Hepatocyte (in vitro differentiated cells): ENCODE measurements around the gene VPREB1. TPM values are rescaled to one million over a fixed set of nuclear protein-coding genes. Genes with fewer than 3 reads are reported as not detected.

ENCODE experiments used
- DNase-seq: peaks from one replicate; pipeline ENCODE4 v3.0.0-alpha.2; 2016; ENCODE audit warnings: low spot score
- H2AFZ ChIP-seq: fragments of 200-600 bp; sonication (generic); 2 replicates; pipeline ENCODE4 v1.6.0; 2016; ENCODE audit warnings: antibody characterized with exemption, mild to moderate bottlenecking
- H3K27ac ChIP-seq: fragments of 200-600 bp; sonication (generic); 2 replicates; pipeline ENCODE4 v1.5.1; 2016; ENCODE audit warnings: mild to moderate bottlenecking
- H3K27me3 ChIP-seq: fragments of 200-600 bp; sonication (generic); 2 replicates; pipeline ENCODE4 v1.6.1; 2016
- H3K36me3 ChIP-seq: fragments of 200-600 bp; sonication (generic); replicated peaks from 2 replicates; pipeline ENCODE4 v1.5.1; 2016; ENCODE audit warnings: low read depth; ENCODE audit not compliant: insufficient read depth
- H3K4me1 ChIP-seq: fragments of 200-600 bp; sonication (generic); 2 replicates; pipeline ENCODE4 v1.5.1; 2016; ENCODE audit warnings: mild to moderate bottlenecking, moderate library complexity; ENCODE audit not compliant: insufficient read depth
- H3K4me2 ChIP-seq: fragments of 200-600 bp; sonication (generic); 2 replicates; pipeline ENCODE4 v1.6.0; 2016
- H3K4me3 ChIP-seq: fragments of 200-600 bp; sonication (generic); 2 replicates; pipeline ENCODE4 v1.5.1; 2016; ENCODE audit warnings: mild to moderate bottlenecking
- H3K79me2 ChIP-seq: fragments of 200-600 bp; sonication (generic); 2 replicates; pipeline ENCODE4 v1.6.0; 2017; ENCODE audit warnings: mild to moderate bottlenecking
- H3K9me2 ChIP-seq: fragments of 200-600 bp; sonication (generic); replicated peaks from 2 replicates; pipeline ENCODE4 v1.6.0; 2017; ENCODE audit warnings: mild to moderate bottlenecking; ENCODE audit not compliant: insufficient read depth
- H3K9me3 ChIP-seq: fragments of 200-600 bp; sonication (generic); 2 replicates; pipeline ENCODE4 v1.5.1; 2016; ENCODE audit warnings: low read depth, mild to moderate bottlenecking
- H4K20me1 ChIP-seq: fragments of 200-600 bp; sonication (generic); 2 replicates; pipeline ENCODE4 v1.6.0; 2016; ENCODE audit warnings: mild to moderate bottlenecking; ENCODE audit not compliant: insufficient read depth, poor library complexity, severe bottlenecking
- CTCF ChIP-seq: fragments of 200-600 bp; sonication (generic); IDR thresholded peaks from 2 replicates; pipeline ENCODE4 v1.5.1; 2016; ENCODE audit warnings: antibody characterized with exemption, mild to moderate bottlenecking; ENCODE audit not compliant: poor library complexity
- EZH2 ChIP-seq: fragments of 200-600 bp; sonication (generic); IDR thresholded peaks from 2 replicates; pipeline ENCODE4 v1.6.1; 2016; ENCODE audit warnings: antibody characterized with exemption, mild to moderate bottlenecking, borderline replicate concordance
- EZH2phosphoT487 ChIP-seq: fragments of 200-600 bp; sonication (generic); IDR thresholded peaks from one replicate; pipeline ENCODE4 v1.6.1; 2018; ENCODE audit warnings: antibody characterized with exemption, mild to moderate bottlenecking, low read depth, moderate library complexity; ENCODE audit not compliant: unreplicated experiment, severe bottlenecking
- WGBS: methylation state at CpG from one replicate; pipeline ENCODE4 v1.1.6; 2016; ENCODE audit warnings: low lambda C conversion rate; ENCODE audit errors: missing lambda C conversion rate; 5-methylcytosine and 5-hydroxymethylcytosine counted together
- polyA plus RNA-seq: library from polyadenylated mRNA; unstranded; fragments of >200 nt; fragmentation: Nextera tagmentation; extraction: Ambion mirVana; gene quantifications from 2 replicates; pipeline ENCODE4 v1.2.1, GENCODE V29; 2016
- total RNA-seq: library from RNA; depleted of rRNA; stranded (reverse); fragments of >200 nt; gene quantifications from 2 replicates; pipeline ENCODE4 v1.2.3, GENCODE V29; 2014

Gene VPREB1
- total and polyA plus RNA-seq, 2 experiments from 2014 or later: not detected

- peaks cover 13% of the 10 kb centered on the region for H3K27me3 ChIP-seq
- peak overlapping the region; percentile 61 for H3K27ac ChIP-seq
- WGBS: 76% methylated on average over 5 of the region's 5 CpGs
- H3K4me3 ChIP-seq: no peak overlapping the region
- H3K79me2 ChIP-seq: no peaks in the 10 kb centered on the region
- H3K4me2 ChIP-seq: no peak overlapping the region
- H2AFZ ChIP-seq: no peak overlapping the region
- H3K9me3 ChIP-seq: no peaks in the 10 kb centered on the region
- no peaks in the 10 kb centered on the region for H3K36me3 ChIP-seq
- H3K9me2 ChIP-seq: no peaks in the 10 kb centered on the region
- no peaks in the 10 kb centered on the region for H4K20me1 ChIP-seq
- TF ChIP-seq CTCF (no peak), EZH2phosphoT487 (no peak), EZH2 (no peak)
- DNase-seq: no peak
- H3K4me1 ChIP-seq: no peaks in the 10 kb centered on the region
These were observed 28.7 kb upstream of the VPREB1 start for GRCh38 chr22:22215659-22216449.

- TF ChIP-seq CTCF (no peak), EZH2phosphoT487 (no peak), EZH2 (no peak)
- Histone ChIP-seq H3K4me2 (no peak overlapping the region), H3K27ac (no peak overlapping the region), H3K27me3 (peaks cover 7% of the 10 kb centered on the region), H3K9me3 (no peaks in the 10 kb centered on the region), H3K36me3 (no peaks in the 10 kb centered on the region), H3K4me3 (no peak overlapping the region), H3K4me1 (no peaks in the 10 kb centered on the region), H3K9me2 (no peaks in the 10 kb centered on the region), H2AFZ (no peak overlapping the region), H4K20me1 (no peaks in the 10 kb centered on the region), H3K79me2 (no peaks in the 10 kb centered on the region)
- no peak for DNase-seq
- 69% methylated on average over 4 of the region's 4 CpGs for WGBS
These were observed 28.1 kb upstream of the VPREB1 start for GRCh38 chr22:22216450-22216959.

GRCh38 chr22:22218302-22218701, 26.3 kb upstream of the VPREB1 start:
- Histone ChIP-seq H3K79me2 (no peaks in the 10 kb centered on the region), H3K27ac (no peak overlapping the region), H3K4me1 (no peaks in the 10 kb centered on the region), H4K20me1 (no peaks in the 10 kb centered on the region), H3K4me3 (no peak overlapping the region), H3K27me3 (peaks cover 4% of the 10 kb centered on the region), H2AFZ (no peak overlapping the region), H3K4me2 (no peak overlapping the region), H3K9me2 (no peaks in the 10 kb centered on the region), H3K9me3 (no peaks in the 10 kb centered on the region), H3K36me3 (no peaks in the 10 kb centered on the region)
- TF ChIP-seq EZH2phosphoT487 (no peak), EZH2 (no peak), CTCF (no peak)
- 75% methylated on average over 4 of the region's 4 CpGs for WGBS
- DNase-seq: no peak
